Uterus (tissue), 2 donors: ENCODE measurements around the gene NPPC.

Experiments
- POLR2A ChIP-seq, 2 donors: fragments of 450-650 bp; IDR thresholded peaks; one replicate each; pipeline ENCODE4 v1.6.1; 2016; ENCODE audit warnings: antibody characterized with exemption in 2 of 2, mild to moderate bottlenecking in 1 of 2, moderate library complexity in 1 of 2
- TF ChIP-seq, protein P1 (sequence below), 4 experiments: fragments of 200-600 bp in 2 of 4; fragments of 450-650 bp in 2 of 4; sonication (generic) in 2 of 4; IDR thresholded peaks; one replicate each; pipeline ENCODE4 v1.5.1; 2016 to 2019; ENCODE audit warnings: antibody characterized with exemption in 4 of 4, mild to moderate bottlenecking in 2 of 4, moderate library complexity in 1 of 4

DNA sequence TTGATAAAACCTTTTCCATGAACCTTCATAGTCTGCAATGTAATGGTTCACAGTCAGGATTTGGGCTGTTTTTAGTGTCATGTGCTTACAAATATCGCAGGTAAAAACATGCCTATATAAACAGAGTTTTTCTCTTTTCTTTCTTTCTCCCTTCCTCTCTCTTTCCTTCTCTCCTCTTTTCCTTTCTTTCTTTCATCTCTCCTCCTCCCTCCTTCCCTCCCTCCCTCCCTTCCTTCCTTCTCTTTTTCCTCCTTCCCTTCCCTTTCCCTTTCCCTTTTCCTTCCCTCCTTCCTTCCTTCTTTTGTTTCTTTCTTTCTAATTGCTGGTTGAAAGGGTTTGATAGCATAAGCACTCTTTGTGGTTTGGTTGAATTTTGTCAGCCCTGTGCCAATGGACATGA, 9.6 kb upstream of the NPPC start:
- TF ChIP-seq, protein P1, sequence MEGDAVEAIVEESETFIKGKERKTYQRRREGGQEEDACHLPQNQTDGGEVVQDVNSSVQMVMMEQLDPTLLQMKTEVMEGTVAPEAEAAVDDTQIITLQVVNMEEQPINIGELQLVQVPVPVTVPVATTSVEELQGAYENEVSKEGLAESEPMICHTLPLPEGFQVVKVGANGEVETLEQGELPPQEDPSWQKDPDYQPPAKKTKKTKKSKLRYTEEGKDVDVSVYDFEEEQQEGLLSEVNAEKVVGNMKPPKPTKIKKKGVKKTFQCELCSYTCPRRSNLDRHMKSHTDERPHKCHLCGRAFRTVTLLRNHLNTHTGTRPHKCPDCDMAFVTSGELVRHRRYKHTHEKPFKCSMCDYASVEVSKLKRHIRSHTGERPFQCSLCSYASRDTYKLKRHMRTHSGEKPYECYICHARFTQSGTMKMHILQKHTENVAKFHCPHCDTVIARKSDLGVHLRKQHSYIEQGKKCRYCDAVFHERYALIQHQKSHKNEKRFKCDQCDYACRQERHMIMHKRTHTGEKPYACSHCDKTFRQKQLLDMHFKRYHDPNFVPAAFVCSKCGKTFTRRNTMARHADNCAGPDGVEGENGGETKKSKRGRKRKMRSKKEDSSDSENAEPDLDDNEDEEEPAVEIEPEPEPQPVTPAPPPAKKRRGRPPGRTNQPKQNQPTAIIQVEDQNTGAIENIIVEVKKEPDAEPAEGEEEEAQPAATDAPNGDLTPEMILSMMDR (IDR thresholded peaks at IDR 0.05), result no peak
- no peak for TF ChIP-seq POLR2A (IDR thresholded peaks at IDR 0.05)
